Choroid plexus epithelial cell (primary cell): ENCODE measurements around the gene TCF19.

Experiments
- DNase-seq: peaks from one replicate; pipeline ENCODE4 v3.0.0-alpha.2; 2010; ENCODE audit warnings: low read depth
- H3K4me3 ChIP-seq: 2 replicates; pipeline ENCODE4 v1.5.1; 2011; ENCODE audit warnings: low read depth, mild to moderate bottlenecking, control low read depth, low read length, moderate library complexity
- TF ChIP-seq, protein P1 (sequence below): conservative IDR thresholded peaks from 2 replicates; pipeline ENCODE4 v1.5.1; 2011; ENCODE audit warnings: low read depth, mild to moderate bottlenecking, control low read depth, inconsistent platforms, low read length, moderate library complexity

TCF19 gene

DNA sequence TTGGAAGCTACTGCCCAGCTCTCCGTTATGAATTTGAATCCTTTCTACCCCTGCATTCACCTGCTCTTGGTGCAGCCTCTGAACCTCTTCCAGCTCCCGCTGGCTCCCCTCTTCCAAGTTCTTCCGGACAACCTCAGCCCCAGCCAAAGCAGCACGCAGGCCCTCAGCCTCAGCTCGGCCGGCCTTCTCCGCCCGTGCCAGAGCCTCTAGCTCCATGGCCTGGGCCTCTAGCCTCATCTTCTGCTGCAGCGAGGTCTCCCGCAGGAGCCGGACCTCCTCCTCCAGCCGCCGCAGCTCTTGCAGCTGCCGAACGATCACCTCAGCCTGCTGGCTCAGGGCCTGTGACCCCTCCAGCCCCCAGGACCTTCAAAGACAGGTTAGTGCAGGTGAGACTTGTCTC is 4.0 kb upstream of the TCF19 start:
- DNase-seq = no peak
- TF ChIP-seq, protein P1, sequence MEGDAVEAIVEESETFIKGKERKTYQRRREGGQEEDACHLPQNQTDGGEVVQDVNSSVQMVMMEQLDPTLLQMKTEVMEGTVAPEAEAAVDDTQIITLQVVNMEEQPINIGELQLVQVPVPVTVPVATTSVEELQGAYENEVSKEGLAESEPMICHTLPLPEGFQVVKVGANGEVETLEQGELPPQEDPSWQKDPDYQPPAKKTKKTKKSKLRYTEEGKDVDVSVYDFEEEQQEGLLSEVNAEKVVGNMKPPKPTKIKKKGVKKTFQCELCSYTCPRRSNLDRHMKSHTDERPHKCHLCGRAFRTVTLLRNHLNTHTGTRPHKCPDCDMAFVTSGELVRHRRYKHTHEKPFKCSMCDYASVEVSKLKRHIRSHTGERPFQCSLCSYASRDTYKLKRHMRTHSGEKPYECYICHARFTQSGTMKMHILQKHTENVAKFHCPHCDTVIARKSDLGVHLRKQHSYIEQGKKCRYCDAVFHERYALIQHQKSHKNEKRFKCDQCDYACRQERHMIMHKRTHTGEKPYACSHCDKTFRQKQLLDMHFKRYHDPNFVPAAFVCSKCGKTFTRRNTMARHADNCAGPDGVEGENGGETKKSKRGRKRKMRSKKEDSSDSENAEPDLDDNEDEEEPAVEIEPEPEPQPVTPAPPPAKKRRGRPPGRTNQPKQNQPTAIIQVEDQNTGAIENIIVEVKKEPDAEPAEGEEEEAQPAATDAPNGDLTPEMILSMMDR = no peak
- H3K4me3 ChIP-seq = no peak overlapping the region

DNA sequence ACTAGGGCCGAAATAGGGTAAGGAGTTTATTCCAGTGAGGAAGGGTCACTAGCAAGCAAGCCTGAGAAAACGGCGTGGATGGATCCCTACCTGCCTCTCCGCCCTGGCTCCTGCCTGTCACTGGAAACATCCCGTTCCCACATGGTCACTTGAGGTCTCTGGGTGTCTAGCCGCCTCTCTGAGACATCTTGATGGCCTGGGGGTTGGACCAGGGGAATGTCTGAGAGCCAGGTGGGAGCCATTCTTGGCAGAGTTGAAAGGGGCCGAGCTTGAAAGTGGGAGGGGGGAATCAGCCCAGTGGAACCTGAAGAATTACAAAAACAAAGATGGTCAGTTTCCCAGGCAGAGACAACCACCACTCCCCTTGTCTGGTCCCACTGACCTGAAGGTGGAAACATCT is 1.7 kb upstream of the TCF19 start:
- H3K4me3 ChIP-seq = no peak overlapping the region
- no peak for DNase-seq
- TF ChIP-seq, protein P1 = no peak

DNA sequence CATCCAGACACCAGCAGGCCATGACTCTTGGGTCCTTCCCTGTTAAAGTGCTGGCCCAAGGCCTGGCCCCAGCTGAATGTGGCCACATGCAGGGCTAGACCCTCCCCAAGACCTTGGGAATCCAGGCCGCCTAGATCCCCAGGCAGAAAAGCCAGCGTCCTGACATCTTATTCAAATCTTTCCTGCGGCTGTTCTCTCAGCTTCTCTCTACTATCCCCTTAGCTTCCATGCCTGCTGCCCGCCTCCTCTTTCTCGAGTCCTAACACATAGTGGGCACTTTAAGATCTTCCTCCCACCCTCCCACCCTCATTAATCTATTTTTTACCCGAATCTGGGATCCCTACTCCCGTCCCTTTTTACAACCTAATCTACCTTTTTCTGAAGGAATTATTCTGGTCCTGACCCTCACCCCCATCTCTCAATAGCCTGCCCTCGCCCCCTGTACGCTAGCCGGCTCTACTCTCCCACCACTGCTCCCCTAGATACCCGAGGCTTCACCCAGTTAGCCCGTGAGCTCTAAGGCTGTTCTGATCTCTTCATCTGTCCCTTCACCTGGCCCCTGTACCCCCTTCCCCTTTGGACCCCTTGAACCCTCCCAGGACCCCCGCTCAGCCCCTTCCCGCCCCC is 763 bp upstream of the TCF19 start, which contains the start of gene CCHCR1:
Gene CCHCR1 (minus strand): TSS at position 290 of the 627 bp plus-strand sequence. CDS start 202 bp downstream, at position 88.
- peak within 1 kb of the TSS; percentile 76 for H3K4me3 ChIP-seq
- DNase-seq = no peak
- TF ChIP-seq, protein P1 = no peak

DNA sequence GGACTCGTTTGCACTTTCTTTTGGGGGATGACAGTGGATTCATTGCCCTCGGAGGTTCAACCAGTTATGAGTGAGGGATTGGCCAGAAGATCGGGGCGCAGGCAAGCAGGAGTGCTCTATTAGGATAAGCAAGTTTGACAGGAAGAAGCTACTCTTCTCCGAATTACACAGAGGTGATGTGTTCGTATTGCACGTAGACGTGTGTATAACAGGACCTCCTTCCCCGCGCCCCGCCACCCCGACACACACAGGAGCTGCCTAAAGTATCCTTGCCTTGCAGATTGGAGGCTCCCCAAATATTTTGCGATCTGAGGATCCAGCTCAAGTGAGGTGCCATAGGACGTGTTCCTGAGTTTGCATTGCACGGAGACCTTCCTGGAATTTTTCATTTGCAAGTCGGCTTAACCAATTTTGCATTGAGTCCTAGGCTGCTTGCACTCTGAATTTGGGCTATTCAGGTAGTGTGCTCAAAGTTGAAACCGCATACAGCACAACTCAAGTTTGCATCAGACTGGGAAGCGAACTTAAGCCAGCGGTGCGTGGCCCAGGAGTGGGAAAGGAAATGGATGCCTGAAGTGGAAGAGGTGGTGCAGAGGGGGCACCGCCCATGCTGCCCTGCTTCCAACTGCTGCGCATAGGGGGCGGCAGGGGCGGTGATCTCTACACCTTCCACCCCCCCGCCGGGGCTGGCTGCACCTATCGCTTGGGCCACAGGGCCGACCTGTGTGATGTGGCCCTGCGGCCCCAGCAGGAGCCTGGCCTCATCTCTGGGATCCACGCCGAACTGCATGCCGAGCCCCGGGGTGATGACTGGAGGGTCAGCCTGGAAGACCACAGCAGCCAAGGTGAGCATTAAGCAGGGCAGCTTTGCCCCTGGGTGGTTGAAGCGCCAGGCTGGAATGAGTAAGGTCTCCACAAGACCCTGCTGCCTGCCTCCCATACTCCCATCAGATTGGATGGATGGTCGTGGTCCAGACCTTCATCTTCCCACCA is 770 bp downstream of the TCF19 start:
- DNase-seq = no peak
- TF ChIP-seq, protein P1 = peak; percentile 4
- peak overlapping the region; percentile 71 for H3K4me3 ChIP-seq

DNA sequence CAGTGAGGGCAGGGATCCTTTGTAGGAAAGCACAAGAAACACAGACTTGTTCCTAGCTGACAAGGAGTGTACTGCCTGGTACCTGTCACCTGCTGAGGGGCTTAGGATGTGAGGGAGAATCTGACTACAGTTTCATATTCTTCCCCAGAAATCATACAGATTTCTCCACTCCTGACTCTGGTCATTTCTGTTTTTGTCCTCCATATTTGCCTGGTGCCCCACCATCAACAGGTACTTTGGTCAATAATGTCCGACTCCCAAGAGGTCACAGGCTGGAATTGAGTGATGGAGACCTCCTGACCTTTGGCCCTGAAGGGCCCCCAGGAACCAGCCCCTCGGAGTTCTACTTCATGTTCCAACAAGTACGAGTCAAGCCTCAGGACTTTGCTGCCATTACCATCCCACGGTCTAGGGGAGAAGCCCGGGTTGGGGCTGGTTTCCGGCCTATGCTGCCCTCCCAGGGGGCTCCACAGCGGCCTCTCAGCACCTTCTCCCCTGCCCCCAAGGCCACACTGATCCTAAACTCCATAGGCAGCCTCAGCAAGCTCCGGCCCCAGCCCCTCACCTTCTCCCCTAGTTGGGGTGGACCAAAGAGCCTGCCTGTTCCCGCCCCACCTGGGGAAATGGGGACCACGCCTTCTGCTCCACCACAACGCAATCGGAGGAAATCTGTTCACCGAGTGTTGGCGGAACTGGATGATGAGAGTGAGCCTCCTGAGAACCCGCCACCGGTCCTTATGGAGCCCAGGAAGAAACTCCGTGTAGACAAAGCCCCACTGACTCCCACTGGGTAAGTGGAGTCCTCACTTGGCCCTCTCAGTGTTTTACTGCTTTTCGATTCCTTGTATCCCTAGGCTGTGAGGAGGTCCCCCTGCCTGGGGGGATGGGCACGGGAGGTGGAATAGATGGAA is 3.1 kb downstream of the TCF19 start:
- TF ChIP-seq, protein P1 = no peak
- no peak for DNase-seq
- no peak overlapping the region for H3K4me3 ChIP-seq

DNA sequence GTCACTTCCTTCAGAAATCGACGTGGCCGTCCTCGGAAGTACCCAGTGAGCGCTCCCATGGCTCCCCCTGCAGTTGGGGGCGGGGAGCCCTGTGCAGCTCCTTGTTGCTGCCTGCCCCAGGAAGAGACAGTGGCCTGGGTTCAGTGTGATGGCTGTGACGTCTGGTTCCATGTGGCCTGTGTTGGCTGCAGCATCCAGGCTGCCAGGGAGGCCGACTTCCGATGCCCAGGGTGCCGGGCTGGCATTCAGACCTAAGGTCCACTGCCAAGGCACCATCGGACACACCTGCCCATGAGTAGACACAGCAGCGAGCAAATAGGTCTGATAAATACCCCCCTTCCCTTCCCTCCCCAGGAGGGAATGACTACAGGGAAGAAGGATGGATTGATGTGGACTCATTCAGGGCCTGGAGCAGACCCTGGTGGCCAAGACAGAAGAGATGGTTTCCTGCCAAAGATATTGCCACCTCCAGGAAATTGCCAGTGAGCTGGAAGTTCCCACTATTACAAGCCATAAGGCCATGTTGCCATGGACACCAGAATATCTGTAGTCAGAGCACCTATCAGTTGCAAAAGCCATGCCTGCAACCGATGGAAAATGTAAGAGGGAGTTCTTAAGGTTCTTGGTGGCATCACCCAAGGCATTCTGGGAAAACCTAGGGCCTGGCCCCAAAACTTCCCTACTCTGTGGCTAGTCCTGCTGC is 4.2 kb downstream of the TCF19 start:
- H3K4me3 ChIP-seq = no peak overlapping the region
- TF ChIP-seq, protein P1 = no peak
- no peak for DNase-seq
